HG03521 (cell line): ENCODE data around the gene ENDOD1.

Source experiments
- ATAC-seq: cut with Tn5 transposase; IDR thresholded peaks from one replicate; pipeline ENCODE4 v1.9.1; 2021; ENCODE audit warnings: mild to moderate bottlenecking, moderate library complexity; ENCODE audit not compliant: unreplicated experiment

The ENDOD1 gene

DNA sequence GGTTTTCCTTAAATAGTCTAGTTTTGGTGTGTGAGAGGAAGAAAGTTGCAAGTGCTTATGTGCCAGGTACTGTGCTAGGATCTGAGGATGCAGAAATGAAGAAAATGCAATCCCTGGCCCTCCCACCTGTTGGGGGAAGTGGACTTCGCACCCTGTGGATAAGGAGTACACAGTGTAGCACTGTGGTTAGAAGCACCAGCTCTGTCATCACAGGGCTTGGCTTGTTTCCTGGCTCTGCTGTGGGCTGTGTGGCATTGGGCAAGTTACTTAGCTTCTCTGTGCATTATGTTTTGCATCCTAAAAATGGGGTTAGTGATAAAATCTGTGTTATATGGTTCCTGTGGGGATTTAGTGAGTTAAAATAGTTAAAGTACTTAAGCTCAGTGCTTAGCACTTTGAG is 68.2 kb downstream of the ENDOD1 start:
- no peak for ATAC-seq

DNA sequence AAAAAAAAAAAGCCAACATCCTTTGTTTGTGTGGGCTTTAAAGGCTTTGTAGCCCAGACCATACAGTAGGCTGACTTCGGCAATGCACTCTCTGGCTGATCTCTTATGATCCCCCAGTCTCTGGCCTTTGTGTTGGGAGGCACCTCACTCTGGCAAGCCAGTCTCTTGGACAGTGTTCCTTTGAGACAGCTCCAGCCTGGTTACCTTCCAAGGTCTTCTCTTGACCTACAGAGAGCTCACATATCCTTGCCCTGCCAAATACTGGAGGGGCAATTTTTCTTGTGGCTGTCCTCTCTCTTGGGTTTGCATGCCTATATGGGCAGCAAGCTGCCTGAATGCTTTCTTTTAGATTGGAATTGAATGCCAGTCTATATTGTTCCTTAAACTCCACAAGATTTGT is 71.6 kb downstream of the ENDOD1 start:
- no peak for ATAC-seq

DNA sequence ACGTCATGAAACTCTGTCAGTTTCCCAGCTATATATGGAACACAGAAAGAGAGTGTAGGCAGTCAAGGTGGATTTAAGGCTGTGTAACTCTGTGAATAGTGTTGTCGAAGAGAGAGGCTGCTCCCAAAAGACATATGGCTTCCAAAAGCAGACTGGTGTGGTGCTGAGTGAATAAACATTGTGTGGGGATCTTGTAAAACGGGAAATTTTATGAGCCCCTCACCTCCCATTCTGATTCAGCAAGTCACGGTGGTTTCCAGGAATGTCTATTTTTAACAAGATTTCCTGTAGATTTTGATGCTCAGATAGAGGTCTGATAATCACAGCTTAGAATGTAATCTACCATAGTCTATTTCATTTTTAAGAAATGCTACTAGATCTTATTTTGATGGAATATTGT is 73.5 kb downstream of the ENDOD1 start:
- no peak for ATAC-seq

DNA sequence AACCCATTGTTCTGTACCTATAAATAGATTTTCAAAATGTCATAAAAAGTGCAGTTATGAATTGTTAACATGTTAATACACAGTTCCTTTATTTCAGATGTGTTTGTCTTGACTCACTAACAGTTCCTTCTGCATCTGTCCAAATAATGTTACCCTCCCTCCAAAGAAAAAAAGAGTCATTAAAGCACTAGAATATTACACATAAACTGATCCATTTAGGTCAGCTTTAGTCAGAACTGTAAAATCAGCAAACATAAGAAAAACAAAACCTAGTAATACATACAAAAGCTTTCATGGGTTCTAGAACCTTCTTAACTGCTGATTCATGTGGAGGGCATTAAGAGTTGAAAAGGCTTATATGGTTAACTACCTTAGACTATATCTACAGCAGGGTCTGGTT is 76.0 kb downstream of the ENDOD1 start:
- no peak for ATAC-seq

DNA sequence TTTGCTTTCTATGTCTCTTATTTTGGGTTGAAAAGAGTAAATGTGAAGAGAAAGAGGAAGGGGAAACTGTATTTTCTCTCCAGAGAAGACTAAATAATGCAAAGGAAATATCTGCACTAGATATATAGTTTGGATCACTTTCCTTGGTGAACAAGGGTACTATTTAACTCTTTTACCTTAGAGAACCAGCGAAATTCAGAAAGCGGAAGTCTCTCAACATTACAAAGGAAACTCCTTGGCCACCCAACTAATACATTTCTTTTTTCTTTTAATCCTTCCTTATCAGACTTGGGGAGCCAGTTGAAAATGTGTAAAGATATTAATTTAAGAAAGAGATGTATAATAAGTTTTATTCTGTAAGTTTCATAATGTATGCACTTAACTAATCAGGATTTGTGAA is 77.1 kb downstream of the ENDOD1 start:
- ATAC-seq = no peak

DNA sequence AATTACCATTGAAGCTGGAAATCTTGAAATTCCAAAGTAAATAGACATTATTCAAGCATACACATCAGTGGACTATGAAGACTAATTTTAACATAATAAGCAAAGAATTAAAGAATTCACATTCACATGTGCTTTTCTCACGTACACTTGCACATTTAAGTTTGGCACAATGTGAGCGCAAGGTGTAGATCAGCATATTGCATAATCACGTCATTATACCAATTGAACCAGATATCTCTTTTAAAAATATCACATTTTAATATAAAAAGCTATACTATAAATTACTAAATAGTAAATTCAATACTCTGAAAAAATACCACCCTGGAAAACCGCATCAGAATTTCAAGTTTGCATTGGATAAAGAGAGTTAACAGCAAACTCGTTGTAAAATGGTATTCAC is 80.6 kb downstream of the ENDOD1 start:
- no peak for ATAC-seq

DNA sequence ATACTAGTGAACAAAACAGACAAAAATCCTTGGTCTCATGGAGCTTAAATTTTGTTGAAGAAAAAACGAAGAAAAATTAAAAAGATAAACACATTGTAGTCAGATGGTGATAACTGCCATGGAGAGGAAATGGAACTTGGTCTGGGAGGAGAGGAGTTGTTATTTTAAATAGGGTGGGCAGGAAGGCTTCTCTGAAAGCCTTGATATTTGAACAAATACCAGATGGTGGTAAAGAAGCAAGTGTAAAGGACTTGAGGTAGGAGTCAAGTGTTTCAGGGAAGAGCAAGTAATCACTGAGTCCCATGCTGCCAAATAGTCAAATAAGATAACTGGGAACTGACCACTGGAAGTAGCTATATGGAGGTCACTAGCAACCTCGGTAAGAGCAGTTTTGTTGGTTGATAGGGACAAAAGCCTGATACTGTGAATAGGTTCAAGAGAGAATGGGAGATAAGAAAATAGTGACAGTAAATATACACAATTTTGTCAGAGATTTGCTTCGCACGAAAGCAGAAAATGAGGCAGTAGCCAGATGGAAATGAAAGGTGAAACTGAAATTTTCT is 86.3 kb downstream of the ENDOD1 start:
- no peak for ATAC-seq
